DND-41 (cell line): ENCODE data around the gene CKAP2L.
A peak's percentile ranks its signal among the peaks of the same experiment; 100 is the strongest.

Experiments
- ATAC-seq: fragments of 200-7000 bp; cut with Tn5 transposase; 3 replicates; pipeline ENCODE4 v1.9.1; 2021; ENCODE audit warnings: low read depth; ENCODE audit not compliant: insufficient read depth
- DNase-seq: peaks from one replicate; pipeline ENCODE4 v3.0.0-alpha.2; 2020
- H2AFZ ChIP-seq: 2 replicates; pipeline ENCODE4 v1.6.0; 2012; ENCODE audit warnings: low read depth, low read length
- H3K27ac ChIP-seq: 2 replicates; pipeline ENCODE4 v1.5.1; 2012; ENCODE audit warnings: low read length, inconsistent platforms
- H3K27me3 ChIP-seq: fragments of 200-600 bp; sonication (generic); 2 replicates; pipeline ENCODE4 v1.6.0; 2012; ENCODE audit warnings: low read length, mild to moderate bottlenecking, inconsistent platforms; ENCODE audit not compliant: insufficient read depth, poor library complexity
- H3K36me3 ChIP-seq: 2 replicates; pipeline ENCODE4 v1.5.1; 2012; ENCODE audit warnings: low read length, inconsistent platforms; ENCODE audit not compliant: insufficient read depth
- H3K4me1 ChIP-seq: 2 replicates; pipeline ENCODE4 v1.5.1; 2012; ENCODE audit warnings: mild to moderate bottlenecking, low read length; ENCODE audit not compliant: insufficient read depth
- H3K4me2 ChIP-seq: 2 replicates; pipeline ENCODE4 v1.6.0; 2012; ENCODE audit warnings: mild to moderate bottlenecking, moderate library complexity, low read length, inconsistent platforms; ENCODE audit not compliant: insufficient read depth
- H3K4me3 ChIP-seq, 2 experiments: fragments of 200-600 bp in 1 of 2; shearing (Covaris generic) in 1 of 2; 2 replicates each; pipeline ENCODE4 v1.5.1; 2012 to 2016; ENCODE audit warnings: inconsistent platforms in 2 of 2, low read length in 2 of 2, mild to moderate bottlenecking in 2 of 2, low read depth in 1 of 2, moderate library complexity in 1 of 2
- H3K79me2 ChIP-seq: 2 replicates; pipeline ENCODE4 v1.6.0; 2012; ENCODE audit warnings: low read length, inconsistent platforms; ENCODE audit not compliant: insufficient read depth
- H3K9ac ChIP-seq: 2 replicates; pipeline ENCODE4 v1.6.0; 2012; ENCODE audit warnings: low read depth, mild to moderate bottlenecking, inconsistent platforms, low read length, moderate library complexity
- H3K9me3 ChIP-seq: 2 replicates; pipeline ENCODE4 v1.5.1; 2012; ENCODE audit warnings: low read length, moderate library complexity, mild to moderate bottlenecking, inconsistent platforms; ENCODE audit not compliant: insufficient read depth, severe bottlenecking
- H4K20me1 ChIP-seq: 2 replicates; pipeline ENCODE4 v1.6.0; 2012; ENCODE audit warnings: low read length; ENCODE audit not compliant: insufficient read depth
- CTCF ChIP-seq: IDR thresholded peaks from 2 replicates; pipeline ENCODE4 v1.5.1; 2012; ENCODE audit warnings: borderline replicate concordance, low read length, moderate library complexity, mild to moderate bottlenecking; ENCODE audit not compliant: poor library complexity, severe bottlenecking; ENCODE audit errors: extremely low read depth
- EZH2 ChIP-seq: IDR thresholded peaks from 3 replicates; pipeline ENCODE4 v1.6.1; 2012; ENCODE audit warnings: borderline replicate concordance, low read depth, mild to moderate bottlenecking, moderate library complexity, low read length, inconsistent platforms; ENCODE audit not compliant: severe bottlenecking

Gene CKAP2L

DNA sequence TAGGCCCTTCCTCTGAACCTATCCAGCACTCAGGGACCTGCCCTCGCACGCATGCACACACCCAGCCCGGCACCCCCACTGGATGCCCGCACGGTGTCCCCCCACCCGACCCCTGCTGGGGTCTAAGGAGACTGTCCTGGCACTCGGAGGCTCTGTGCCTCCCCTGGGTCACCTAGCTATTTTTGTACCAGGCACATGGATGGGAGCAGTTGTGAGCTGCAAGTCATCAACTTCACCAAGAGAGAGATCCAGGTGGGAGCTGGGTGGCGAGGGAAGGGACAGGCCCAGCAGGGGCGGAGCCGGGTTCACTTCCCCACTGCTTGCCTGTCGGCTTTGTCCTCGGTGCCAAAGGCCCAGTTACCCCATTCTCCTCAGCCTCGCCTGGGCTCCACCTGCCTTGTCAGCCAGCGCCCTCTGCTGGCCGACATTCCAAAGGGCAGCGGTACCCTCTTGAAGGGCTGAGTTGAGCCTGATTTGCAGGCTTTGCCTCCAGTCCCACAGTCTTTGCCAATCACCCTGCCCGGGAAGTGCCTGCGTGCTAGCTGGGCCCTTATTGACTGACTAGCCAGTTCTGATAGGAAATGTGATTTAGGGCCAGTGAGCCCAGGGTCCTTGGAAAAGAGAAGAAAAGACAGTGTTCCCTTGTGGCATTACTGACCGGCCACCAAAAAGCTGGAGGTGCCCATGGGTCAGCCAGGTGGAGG lies 37.8 kb downstream of the CKAP2L start:
- H3K9me3 ChIP-seq, result no peaks in the 10 kb centered on the region
- no peaks in the 10 kb centered on the region for H3K27me3 ChIP-seq
- ATAC-seq, result peak; percentile 97
- no peak overlapping the region for H3K4me3 ChIP-seq
- H3K36me3 ChIP-seq, result no peaks in the 10 kb centered on the region
- peak overlapping the region; percentile 53; the same call in 1 of the 2 replicates for H2AFZ ChIP-seq
- H3K9ac ChIP-seq, result no peak overlapping the region
- no peak overlapping the region for H3K27ac ChIP-seq
- H3K4me1 ChIP-seq, result peaks cover 8% of the 10 kb centered on the region
- H4K20me1 ChIP-seq, result no peaks in the 10 kb centered on the region
- no peak overlapping the region for H3K4me2 ChIP-seq
- no peaks in the 10 kb centered on the region for H3K79me2 ChIP-seq
- DNase-seq, result peak; percentile 88
- TF ChIP-seq EZH2 (no peak), CTCF (peak; percentile 99)

- no peak overlapping the region for H3K27ac ChIP-seq
- H3K9me3 ChIP-seq, result no peaks in the 10 kb centered on the region
- H3K4me1 ChIP-seq, result peaks cover 8% of the 10 kb centered on the region
- no peak overlapping the region for H3K9ac ChIP-seq
- no peak overlapping the region for H2AFZ ChIP-seq
- no peak for ATAC-seq
- H3K4me2 ChIP-seq, result no peak overlapping the region
- DNase-seq, result no peak
- H3K27me3 ChIP-seq, result no peaks in the 10 kb centered on the region
- H3K4me3 ChIP-seq, result no peak overlapping the region
- H3K36me3 ChIP-seq, result no peaks in the 10 kb centered on the region
- no peaks in the 10 kb centered on the region for H3K79me2 ChIP-seq
- H4K20me1 ChIP-seq, result no peaks in the 10 kb centered on the region
- TF ChIP-seq EZH2 (no peak), CTCF (no peak)
Observed at GRCh38 chr2:112725545-112726457, 38.6 kb downstream of the CKAP2L start.

DNA sequence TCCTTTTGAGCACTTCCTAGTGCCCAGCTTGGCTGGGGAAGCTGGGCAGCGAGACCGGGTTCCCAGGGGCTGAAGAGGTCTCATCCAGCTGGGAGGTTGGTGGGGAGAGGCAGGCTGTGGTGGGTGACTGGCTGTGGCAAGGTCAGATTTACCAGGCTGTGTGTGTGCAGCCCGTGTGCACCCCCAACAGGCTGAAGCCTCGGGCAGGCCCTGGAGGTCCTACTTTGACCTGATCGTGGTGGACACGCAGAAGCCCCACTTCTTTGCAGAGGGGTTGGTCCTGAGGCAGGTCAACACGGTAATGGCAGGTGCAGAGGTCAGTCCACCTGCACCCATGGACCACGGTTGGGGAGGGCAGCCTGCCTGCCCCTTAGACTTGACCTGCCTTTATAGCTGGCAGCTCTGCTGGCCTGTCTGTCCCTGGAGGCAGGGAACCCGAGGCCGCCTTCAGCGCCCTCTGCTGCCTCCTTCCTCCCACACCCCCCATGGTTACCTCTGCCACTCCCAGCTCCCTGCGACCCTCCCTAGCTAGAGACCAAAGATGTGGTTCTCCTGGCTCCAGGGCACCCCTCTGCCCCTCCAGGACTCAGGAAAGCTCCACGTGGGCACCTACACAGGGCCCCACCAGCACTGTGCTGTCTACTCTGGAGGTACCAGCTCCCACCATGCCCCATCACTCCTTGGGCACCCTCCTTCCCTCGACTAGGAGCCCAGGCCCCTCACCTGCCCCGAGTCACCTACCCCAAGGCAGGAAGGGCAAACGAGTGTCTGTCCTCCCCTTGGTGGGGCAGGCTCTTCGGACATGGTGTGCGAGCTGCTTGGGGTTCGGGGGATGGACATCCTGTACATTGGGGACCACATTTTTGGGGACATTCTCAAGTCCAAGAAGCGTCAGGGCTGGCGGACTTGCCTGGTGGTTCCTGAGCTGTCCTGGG lies 39.6 kb downstream of the CKAP2L start:
- H3K79me2 ChIP-seq, result no peaks in the 10 kb centered on the region
- H3K36me3 ChIP-seq, result no peaks in the 10 kb centered on the region
- no peak overlapping the region for H2AFZ ChIP-seq
- DNase-seq (peak; percentile 27), ATAC-seq (no peak)
- H3K9ac ChIP-seq, result no peak overlapping the region
- H3K4me1 ChIP-seq, result peaks cover 8% of the 10 kb centered on the region
- no peaks in the 10 kb centered on the region for H3K27me3 ChIP-seq
- no peak overlapping the region for H3K27ac ChIP-seq
- no peaks in the 10 kb centered on the region for H4K20me1 ChIP-seq
- no peaks in the 10 kb centered on the region for H3K9me3 ChIP-seq
- TF ChIP-seq EZH2 (no peak), CTCF (peak; percentile 43)
- no peak overlapping the region for H3K4me3 ChIP-seq
- no peak overlapping the region for H3K4me2 ChIP-seq
